GM18867 (cell line): Measurements from ENCODE around the gene RHOT2.
"Not testable (repeated sequence)": the region's sequence is repeated elsewhere in the genome, so short reads cannot be mapped to it uniquely, and the experiment has no call there.

Source experiments
- ATAC-seq: cut with Tn5 transposase; IDR thresholded peaks from one replicate; pipeline ENCODE4 v1.9.1; 2021; ENCODE audit warnings: mild to moderate bottlenecking, moderate library complexity; ENCODE audit not compliant: unreplicated experiment

RHOT2 gene

GRCh38 chr16:712740-713250 is 44.9 kb downstream of the RHOT2 start:
- ATAC-seq = not testable (repeated sequence)

GRCh38 chr16:714079-714478 is 46.1 kb downstream of the RHOT2 start:
- ATAC-seq = no peak

GRCh38 chr16:714558-715476 is 46.9 kb downstream of the RHOT2 start, which contains the start of gene METRN:
METRN (plus strand) TSS chr16:715118; CDS start chr16:715290, 172 bp downstream.
- peak; percentile 71 for ATAC-seq

GRCh38 chr16:715477-716199 is 47.7 kb downstream of the RHOT2 start:
- peak; percentile 6 for ATAC-seq

- ATAC-seq = no peak
Measured at GRCh38 chr16:716200-716568, 48.3 kb downstream of the RHOT2 start.

GRCh38 chr16:716768-717325 is 48.9 kb downstream of the RHOT2 start:
- no peak for ATAC-seq

- no peak for ATAC-seq
Measured at GRCh38 chr16:717450-718245, 49.7 kb downstream of the RHOT2 start.

GRCh38 chr16:718389-718788 is 50.5 kb downstream of the RHOT2 start:
- no peak for ATAC-seq

- ATAC-seq = no peak
Measured at GRCh38 chr16:718922-719321, 51.0 kb downstream of the RHOT2 start.

GRCh38 chr16:719815-720446 is 52.0 kb downstream of the RHOT2 start:
- no peak for ATAC-seq

- no peak for ATAC-seq
Measured at GRCh38 chr16:720447-720989, 52.6 kb downstream of the RHOT2 start.

- peak; percentile 72 for ATAC-seq
Measured at GRCh38 chr16:720990-721764, 53.2 kb downstream of the RHOT2 start, which contains the start of gene ANTKMT. ANTKMT (plus strand) TSS chr16:721146; CDS start chr16:721275, 129 bp downstream.

GRCh38 chr16:721765-722540 is 54.0 kb downstream of the RHOT2 start:
- ATAC-seq = no peak

GRCh38 chr16:722835-723633 is 55.1 kb downstream of the RHOT2 start:
- no peak for ATAC-seq

- no peak for ATAC-seq
Measured at GRCh38 chr16:723695-724094, 55.8 kb downstream of the RHOT2 start.
